GM23338 (cell line): ENCODE data around the gene AZIN2. TPM values are rescaled to one million over a fixed set of nuclear protein-coding genes. Genes with fewer than 3 reads are reported as not detected.

Experiments
- ATAC-seq: fragments of 200-7000 bp; cut with Tn5 transposase; 3 replicates; pipeline ENCODE4 v1.9.1; 2020
- DNase-seq: peaks from one replicate; pipeline ENCODE4 v3.0.0-alpha.2; 2015; ENCODE audit warnings: low spot score
- H2AFZ ChIP-seq: fragments of 200-600 bp; sonication (generic); 2 replicates; pipeline ENCODE4 v1.8.0; 2016; ENCODE audit warnings: antibody characterized with exemption, mild to moderate bottlenecking, moderate library complexity
- H3F3A ChIP-seq: fragments of 200-600 bp; sonication (generic); replicated peaks from 2 replicates; pipeline ENCODE4 v1.8.0; 2017; ENCODE audit warnings: antibody characterized with exemption, mixed run types, low read depth
- H3K27ac ChIP-seq: fragments of 200-600 bp; sonication (generic); 2 replicates; pipeline ENCODE4 v1.6.1; 2016; ENCODE audit warnings: low read depth
- H3K27me3 ChIP-seq: fragments of 200-600 bp; sonication (generic); 2 replicates; pipeline ENCODE4 v1.8.0; 2016; ENCODE audit warnings: mild to moderate bottlenecking, mixed run types, moderate library complexity; ENCODE audit not compliant: insufficient read depth
- H3K36me3 ChIP-seq: fragments of 200-600 bp; sonication (generic); 2 replicates; pipeline ENCODE4 v1.8.0; 2016; ENCODE audit warnings: mild to moderate bottlenecking; ENCODE audit not compliant: insufficient read depth
- H3K4me1 ChIP-seq: fragments of 200-600 bp; sonication (generic); 2 replicates; pipeline ENCODE4 v1.8.0; 2016; ENCODE audit warnings: mild to moderate bottlenecking, moderate library complexity; ENCODE audit not compliant: insufficient read depth
- H3K4me2 ChIP-seq: fragments of 200-600 bp; sonication (generic); 2 replicates; pipeline ENCODE4 v1.7.1; 2017; ENCODE audit warnings: mixed run types
- H3K4me3 ChIP-seq: fragments of 200-600 bp; sonication (generic); 2 replicates; pipeline ENCODE4 v1.6.1; 2016; ENCODE audit warnings: mixed run types
- H3K79me2 ChIP-seq: fragments of 200-600 bp; sonication (generic); replicated peaks from 2 replicates; pipeline ENCODE4 v1.8.0; 2017; ENCODE audit warnings: mild to moderate bottlenecking; ENCODE audit not compliant: insufficient read depth
- H3K9me2 ChIP-seq: fragments of 200-600 bp; sonication (generic); 2 replicates; pipeline ENCODE4 v1.8.0; 2017; ENCODE audit not compliant: insufficient read depth
- H4K20me1 ChIP-seq: fragments of 200-600 bp; sonication (generic); replicated peaks from 2 replicates; pipeline ENCODE4 v1.8.0; 2017; ENCODE audit warnings: mild to moderate bottlenecking; ENCODE audit not compliant: insufficient read depth
- H3K27ac Mint-ChIP-seq: 2 replicates; pipeline ENCODE4 v1.8.0; 2020; ENCODE audit warnings: inconsistent platforms, mild to moderate bottlenecking, moderate library complexity, mixed read lengths
- H3K27me3 Mint-ChIP-seq: 3 replicates; pipeline ENCODE4 v1.8.0; 2022; ENCODE audit warnings: low read depth, mild to moderate bottlenecking, moderate library complexity, mixed read lengths, inconsistent platforms; ENCODE audit not compliant: insufficient read depth, poor library complexity
- H3K36me3 Mint-ChIP-seq: 3 replicates; pipeline ENCODE4 v1.8.0; 2021; ENCODE audit warnings: low read depth, mild to moderate bottlenecking, inconsistent platforms, moderate library complexity, mixed read lengths
- H3K4me1 Mint-ChIP-seq: 3 replicates; pipeline ENCODE4 v1.8.0; 2020; ENCODE audit warnings: mild to moderate bottlenecking, inconsistent platforms, mixed read lengths
- H3K4me3 Mint-ChIP-seq: 3 replicates; pipeline ENCODE4 v1.8.0; 2021; ENCODE audit warnings: moderate library complexity, mild to moderate bottlenecking, inconsistent platforms, mixed read lengths
- H3K9me3 Mint-ChIP-seq: 3 replicates; pipeline ENCODE4 v1.8.0; 2020; ENCODE audit warnings: moderate library complexity, mild to moderate bottlenecking, inconsistent platforms, mixed read lengths
- CREB1 ChIP-seq: fragments of 250-450 bp; sonication (Bioruptor Pico); IDR thresholded peaks from 2 replicates; pipeline ENCODE4 v1.5.0; 2020; ENCODE audit warnings: low read depth, mild to moderate bottlenecking, moderate library complexity
- EZH2 ChIP-seq: fragments of 200-600 bp; sonication (generic); IDR thresholded peaks from one replicate; pipeline ENCODE4 v1.8.0; 2017; ENCODE audit warnings: antibody characterized with exemption, mild to moderate bottlenecking, low read depth; ENCODE audit not compliant: unreplicated experiment
- EZH2phosphoT487 ChIP-seq: fragments of 200-600 bp; sonication (generic); IDR thresholded peaks from one replicate; pipeline ENCODE4 v1.8.1; 2018; ENCODE audit warnings: antibody characterized with exemption; ENCODE audit not compliant: unreplicated experiment
- JUNB ChIP-seq: IDR thresholded peaks from one replicate; pipeline ENCODE4 v1.6.1; 2016; ENCODE audit warnings: antibody characterized with exemption; ENCODE audit not compliant: unreplicated experiment
- NANOG ChIP-seq: IDR thresholded peaks from 2 replicates; pipeline ENCODE4 v1.6.1; 2016; ENCODE audit warnings: antibody characterized with exemption, borderline replicate concordance
- STAT1 ChIP-seq: IDR thresholded peaks from one replicate; pipeline ENCODE4 v1.6.1; 2016; ENCODE audit warnings: antibody characterized with exemption; ENCODE audit not compliant: unreplicated experiment
- ZNF114 ChIP-seq: fragments of 250-450 bp; sonication (Bioruptor Pico); IDR thresholded peaks from 2 replicates; pipeline ENCODE4 v1.5.0; 2020; ENCODE audit warnings: mild to moderate bottlenecking, moderate library complexity
- ZNF331 ChIP-seq: fragments of 250-450 bp; sonication (Bioruptor Pico); IDR thresholded peaks from 2 replicates; pipeline ENCODE4 v1.5.0; 2020; ENCODE audit warnings: low read depth, mild to moderate bottlenecking, moderate library complexity
- ZNF462 ChIP-seq: fragments of 250-450 bp; sonication (Bioruptor Pico); IDR thresholded peaks from 2 replicates; pipeline ENCODE4 v1.5.0; 2020; ENCODE audit warnings: mild to moderate bottlenecking, moderate library complexity
- polyA plus RNA-seq: library from polyadenylated mRNA; unstranded; fragments of >200 nt; fragmentation: Nextera tagmentation; extraction: Ambion mirVana; gene quantifications from 2 replicates; pipeline ENCODE4 v1.2.1, GENCODE V29; 2016
- total RNA-seq: library from RNA; depleted of rRNA; stranded (reverse); fragments of >200 nt; shearing (Covaris generic); gene quantifications from 2 replicates; pipeline ENCODE4 v1.2.3, GENCODE V29; 2014
- TF ChIP-seq, protein P1 (sequence below): IDR thresholded peaks from one replicate; pipeline ENCODE4 v1.6.1; 2018; ENCODE audit warnings: antibody characterized with exemption; ENCODE audit not compliant: unreplicated experiment

Gene AZIN2
- total and polyA plus RNA-seq, 2 experiments from 2014 or later: 0.37 to 1.2 TPM

DNA sequence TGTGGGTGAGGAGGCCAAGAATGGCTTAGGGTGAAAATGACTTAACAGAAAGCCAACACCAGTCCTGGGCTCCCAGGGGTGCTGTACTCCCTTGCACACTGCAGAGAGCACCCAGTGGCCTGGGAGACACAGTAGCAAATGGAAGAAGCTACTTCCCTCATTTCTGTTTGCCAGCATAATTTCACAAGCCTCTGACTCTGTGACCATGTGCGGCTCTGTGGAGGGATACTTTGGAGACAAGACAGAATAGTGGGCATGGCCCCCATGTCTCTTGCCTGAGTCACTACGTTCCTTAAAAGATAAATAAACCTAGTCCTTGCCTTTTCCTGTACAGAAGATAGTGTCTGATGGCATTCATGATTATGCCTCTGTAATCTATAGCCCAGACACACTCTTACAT lies 62.7 kb downstream of the AZIN2 start (continued):
- TF ChIP-seq, protein P1, sequence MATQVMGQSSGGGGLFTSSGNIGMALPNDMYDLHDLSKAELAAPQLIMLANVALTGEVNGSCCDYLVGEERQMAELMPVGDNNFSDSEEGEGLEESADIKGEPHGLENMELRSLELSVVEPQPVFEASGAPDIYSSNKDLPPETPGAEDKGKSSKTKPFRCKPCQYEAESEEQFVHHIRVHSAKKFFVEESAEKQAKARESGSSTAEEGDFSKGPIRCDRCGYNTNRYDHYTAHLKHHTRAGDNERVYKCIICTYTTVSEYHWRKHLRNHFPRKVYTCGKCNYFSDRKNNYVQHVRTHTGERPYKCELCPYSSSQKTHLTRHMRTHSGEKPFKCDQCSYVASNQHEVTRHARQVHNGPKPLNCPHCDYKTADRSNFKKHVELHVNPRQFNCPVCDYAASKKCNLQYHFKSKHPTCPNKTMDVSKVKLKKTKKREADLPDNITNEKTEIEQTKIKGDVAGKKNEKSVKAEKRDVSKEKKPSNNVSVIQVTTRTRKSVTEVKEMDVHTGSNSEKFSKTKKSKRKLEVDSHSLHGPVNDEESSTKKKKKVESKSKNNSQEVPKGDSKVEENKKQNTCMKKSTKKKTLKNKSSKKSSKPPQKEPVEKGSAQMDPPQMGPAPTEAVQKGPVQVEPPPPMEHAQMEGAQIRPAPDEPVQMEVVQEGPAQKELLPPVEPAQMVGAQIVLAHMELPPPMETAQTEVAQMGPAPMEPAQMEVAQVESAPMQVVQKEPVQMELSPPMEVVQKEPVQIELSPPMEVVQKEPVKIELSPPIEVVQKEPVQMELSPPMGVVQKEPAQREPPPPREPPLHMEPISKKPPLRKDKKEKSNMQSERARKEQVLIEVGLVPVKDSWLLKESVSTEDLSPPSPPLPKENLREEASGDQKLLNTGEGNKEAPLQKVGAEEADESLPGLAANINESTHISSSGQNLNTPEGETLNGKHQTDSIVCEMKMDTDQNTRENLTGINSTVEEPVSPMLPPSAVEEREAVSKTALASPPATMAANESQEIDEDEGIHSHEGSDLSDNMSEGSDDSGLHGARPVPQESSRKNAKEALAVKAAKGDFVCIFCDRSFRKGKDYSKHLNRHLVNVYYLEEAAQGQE: no peak

GRCh38 chr1:33146003-33146402 lies 65.0 kb downstream of the AZIN2 start:
- Histone ChIP-seq H3K79me2 (no peaks in the 10 kb centered on the region), H3K4me2 (no peak overlapping the region), H3K27me3 (no peaks in the 10 kb centered on the region), H3F3A (no peaks in the 10 kb centered on the region), H3K4me1 (peaks cover 17% of the 10 kb centered on the region; the same call in 1 of the 2 replicates), H4K20me1 (no peaks in the 10 kb centered on the region), H3K36me3 (no peaks in the 10 kb centered on the region), H3K9me2 (no peaks in the 10 kb centered on the region), H2AFZ (no peak overlapping the region), H3K27ac (no peak overlapping the region), H3K4me3 (no peak overlapping the region)
- H3K4me1 Mint-ChIP-seq: peaks cover 38% of the 10 kb centered on the region
- ATAC-seq (no peak), DNase-seq (no peak)
- H3K4me3 Mint-ChIP-seq: no peak overlapping the region
- peaks cover 4% of the 10 kb centered on the region for H3K27me3 Mint-ChIP-seq
- H3K9me3 Mint-ChIP-seq: no peaks in the 10 kb centered on the region
- H3K36me3 Mint-ChIP-seq: peaks cover 2% of the 10 kb centered on the region; the same call in 1 of the 3 replicates
- no peak overlapping the region for H3K27ac Mint-ChIP-seq
- no peak for TF ChIP-seq EZH2
- TF ChIP-seq EZH2phosphoT487: no peak

DNA sequence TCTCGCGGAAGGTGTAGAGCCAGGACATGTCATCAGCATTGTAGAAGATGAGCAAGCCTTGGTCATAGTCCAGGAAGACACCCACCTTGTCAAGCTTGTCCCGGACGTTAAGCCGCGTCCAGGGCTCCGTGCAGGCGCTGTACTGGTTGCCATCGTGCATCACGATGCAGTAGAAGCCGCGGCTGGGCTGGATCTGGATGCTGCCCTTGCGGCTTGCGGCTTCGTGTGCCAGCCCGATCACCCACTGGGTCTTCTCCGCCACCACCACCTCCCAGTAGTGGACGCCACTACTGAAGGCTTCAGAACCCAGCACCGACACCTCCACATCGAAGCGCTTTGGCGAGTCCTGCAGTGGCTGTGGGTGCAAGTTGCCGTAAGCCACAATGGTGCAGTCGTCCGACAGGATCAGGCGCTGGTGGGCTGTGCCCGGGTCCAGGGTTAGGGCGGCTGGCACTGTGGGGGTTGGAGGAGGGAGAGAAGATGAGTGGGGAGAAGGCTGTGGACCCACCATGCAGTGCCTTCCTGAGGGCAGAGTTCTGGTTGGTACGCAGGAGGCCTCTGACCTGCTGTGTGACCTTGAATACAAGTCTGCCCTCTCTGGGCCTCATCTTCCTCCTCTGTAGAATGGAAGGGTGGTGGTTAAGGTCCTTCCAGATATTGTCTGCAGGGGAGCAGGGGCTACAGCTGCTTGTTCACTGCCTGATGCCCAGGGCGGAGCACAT lies 66.5 kb downstream of the AZIN2 start:
- Mint-ChIP-seq H3K27ac (no peak overlapping the region), H3K36me3 (peaks cover 2% of the 10 kb centered on the region; the same call in 1 of the 3 replicates), H3K27me3 (peaks cover 9% of the 10 kb centered on the region), H3K9me3 (no peaks in the 10 kb centered on the region), H3K4me3 (no peak overlapping the region), H3K4me1 (peaks cover 38% of the 10 kb centered on the region)
- Histone ChIP-seq H4K20me1 (no peaks in the 10 kb centered on the region), H3F3A (peaks cover 7% of the 10 kb centered on the region; the same call in 1 of the 2 replicates), H3K79me2 (no peaks in the 10 kb centered on the region), H3K27ac (no peak overlapping the region), H2AFZ (no peak overlapping the region), H3K36me3 (no peaks in the 10 kb centered on the region), H3K4me1 (peaks cover 20% of the 10 kb centered on the region), H3K27me3 (no peaks in the 10 kb centered on the region), H3K4me2 (no peak overlapping the region), H3K9me2 (no peaks in the 10 kb centered on the region), H3K4me3 (no peak overlapping the region)
- no peak for ATAC-seq
- DNase-seq: no peak
- TF ChIP-seq CREB1 (CRISPR knock-in tag) (no peak), EZH2phosphoT487 (no peak), EZH2 (no peak), JUNB (no peak), ZNF462 (CRISPR knock-in tag) (no peak), STAT1 (no peak), ZNF331 (CRISPR knock-in tag) (no peak), NANOG (no peak), ZNF114 (no peak)
